Neural progenitor cell (in vitro differentiated cells): ENCODE results near the gene OR2L13. TPM values are rescaled to one million over a fixed set of nuclear protein-coding genes. Genes with fewer than 3 reads are reported as not detected.

Experiments
- DNase-seq: peaks from one replicate; pipeline ENCODE4 v3.0.0-alpha.2; 2016; ENCODE audit warnings: low spot score
- H2AFZ ChIP-seq: fragments of 200-600 bp; sonication (generic); replicated peaks from 2 replicates; pipeline ENCODE4 v1.6.1; 2016; ENCODE audit warnings: antibody characterized with exemption
- H3F3A ChIP-seq: fragments of 200-600 bp; sonication (generic); 2 replicates; pipeline ENCODE4 v1.6.1; 2016; ENCODE audit warnings: antibody characterized with exemption, low read depth
- H3K27ac ChIP-seq: fragments of 200-600 bp; sonication (generic); 2 replicates; pipeline ENCODE4 v1.5.1; 2016; ENCODE audit warnings: mild to moderate bottlenecking
- H3K27me3 ChIP-seq: fragments of 200-600 bp; sonication (generic); 2 replicates; pipeline ENCODE4 v1.6.1; 2016; ENCODE audit warnings: mild to moderate bottlenecking, moderate library complexity
- H3K36me3 ChIP-seq: fragments of 200-600 bp; sonication (generic); 2 replicates; pipeline ENCODE4 v1.5.1; 2016
- H3K4me1 ChIP-seq: fragments of 200-600 bp; sonication (generic); 2 replicates; pipeline ENCODE4 v1.6.1; 2016; ENCODE audit warnings: mixed run types
- H3K4me2 ChIP-seq: fragments of 200-600 bp; sonication (generic); 2 replicates; pipeline ENCODE4 v1.6.1; 2016
- H3K4me3 ChIP-seq: fragments of 200-600 bp; sonication (generic); 2 replicates; pipeline ENCODE4 v1.5.1; 2016
- H3K79me2 ChIP-seq: fragments of 200-600 bp; sonication (generic); 2 replicates; pipeline ENCODE4 v1.6.1; 2016; ENCODE audit warnings: low read depth
- H3K9ac ChIP-seq: fragments of 200-600 bp; sonication (generic); 2 replicates; pipeline ENCODE4 v1.6.1; 2016
- H3K9me3 ChIP-seq: fragments of 200-600 bp; sonication (generic); 2 replicates; pipeline ENCODE4 v1.5.1; 2016; ENCODE audit warnings: low read depth
- H4K20me1 ChIP-seq: fragments of 200-600 bp; sonication (generic); 2 replicates; pipeline ENCODE4 v1.6.1; 2016; ENCODE audit warnings: low read depth
- H3K27ac Mint-ChIP-seq: 3 replicates; pipeline ENCODE4 v1.8.0; 2021; ENCODE audit warnings: mixed read lengths
- H3K27me3 Mint-ChIP-seq: 2 replicates; pipeline ENCODE4 v1.8.0; 2022; ENCODE audit warnings: low read depth, mild to moderate bottlenecking, inconsistent platforms, moderate library complexity, mixed read lengths; ENCODE audit not compliant: insufficient read depth
- H3K36me3 Mint-ChIP-seq: 3 replicates; pipeline ENCODE4 v1.8.0; 2021; ENCODE audit warnings: mixed read lengths
- H3K4me1 Mint-ChIP-seq: 3 replicates; pipeline ENCODE4 v1.8.0; 2021; ENCODE audit warnings: mixed read lengths
- H3K4me3 Mint-ChIP-seq: 3 replicates; pipeline ENCODE4 v1.8.0; 2021; ENCODE audit warnings: mild to moderate bottlenecking, moderate library complexity, mixed read lengths
- H3K9me3 Mint-ChIP-seq: 3 replicates; pipeline ENCODE4 v1.8.0; 2020; ENCODE audit warnings: mixed read lengths
- CTCF ChIP-seq: fragments of 200-600 bp; sonication (generic); IDR thresholded peaks from 2 replicates; pipeline ENCODE4 v1.5.1; 2017; ENCODE audit warnings: antibody characterized with exemption, mild to moderate bottlenecking
- EZH2 ChIP-seq: fragments of 200-600 bp; sonication (generic); IDR thresholded peaks from 2 replicates; pipeline ENCODE4 v1.6.1; 2017; ENCODE audit warnings: antibody characterized with exemption, mild to moderate bottlenecking, moderate library complexity
- EZH2phosphoT487 ChIP-seq: fragments of 200-600 bp; sonication (generic); IDR thresholded peaks from 2 replicates; pipeline ENCODE4 v1.6.1; 2017; ENCODE audit warnings: antibody characterized with exemption
- total RNA-seq: library from RNA; depleted of rRNA; stranded (reverse); fragments of >200 nt; gene quantifications from 2 replicates; pipeline ENCODE4 v1.2.3, GENCODE V29; 2015; ENCODE audit warnings: low replicate concordance

The OR2L13 gene
- total RNA-seq, 1 donor from 2014 or later, result not detected

- Histone ChIP-seq H3K36me3 (no peaks in the 10 kb centered on the region), H3K4me1 (no peaks in the 10 kb centered on the region), H3K4me2 (no peak overlapping the region), H4K20me1 (no peaks in the 10 kb centered on the region), H2AFZ (no peak overlapping the region), H3K4me3 (no peak overlapping the region), H3K9me3 (peaks cover 26% of the 10 kb centered on the region), H3K79me2 (no peaks in the 10 kb centered on the region), H3K27me3 (no peaks in the 10 kb centered on the region), H3F3A (no peaks in the 10 kb centered on the region), H3K27ac (no peak overlapping the region), H3K9ac (no peak overlapping the region)
- H3K27me3 Mint-ChIP-seq, result no peaks in the 10 kb centered on the region
- no peak overlapping the region for H3K27ac Mint-ChIP-seq
- peaks cover 24% of the 10 kb centered on the region for H3K9me3 Mint-ChIP-seq
- no peaks in the 10 kb centered on the region for H3K4me1 Mint-ChIP-seq
- H3K4me3 Mint-ChIP-seq, result no peak overlapping the region
- H3K36me3 Mint-ChIP-seq, result no peaks in the 10 kb centered on the region
- no peak for DNase-seq
- TF ChIP-seq EZH2 (no peak), CTCF (no peak), EZH2phosphoT487 (no peak)
Measured at GRCh38 chr1:248047008-248047407, 48.0 kb upstream of the OR2L13 start.

GRCh38 chr1:248054671-248055070, 40.3 kb upstream of the OR2L13 start:
- TF ChIP-seq EZH2phosphoT487 (no peak), CTCF (no peak), EZH2 (no peak)

GRCh38 chr1:248055261-248055660, 39.7 kb upstream of the OR2L13 start:
- H3K27ac ChIP-seq, result no peak overlapping the region
- no peak overlapping the region for H2AFZ ChIP-seq
- H3K27me3 Mint-ChIP-seq, result no peaks in the 10 kb centered on the region
- H3K4me1 ChIP-seq, result no peaks in the 10 kb centered on the region
- H3K9me3 ChIP-seq, result peaks cover 31% of the 10 kb centered on the region
- no peak overlapping the region for H3K4me3 Mint-ChIP-seq
- TF ChIP-seq EZH2, result no peak
- no peak for TF ChIP-seq CTCF
- TF ChIP-seq EZH2phosphoT487, result no peak
- H3K27ac Mint-ChIP-seq, result no peak overlapping the region
- H3K36me3 ChIP-seq, result no peaks in the 10 kb centered on the region
- no peaks in the 10 kb centered on the region for H3K27me3 ChIP-seq
- no peak overlapping the region for H3K9ac ChIP-seq
- H4K20me1 ChIP-seq, result no peaks in the 10 kb centered on the region
- peaks cover 43% of the 10 kb centered on the region for H3K9me3 Mint-ChIP-seq
- DNase-seq, result no peak
- H3K36me3 Mint-ChIP-seq, result no peaks in the 10 kb centered on the region
- no peaks in the 10 kb centered on the region for H3K79me2 ChIP-seq
- no peak overlapping the region for H3K4me2 ChIP-seq
- no peaks in the 10 kb centered on the region for H3F3A ChIP-seq
- H3K4me3 ChIP-seq, result no peak overlapping the region
- H3K4me1 Mint-ChIP-seq, result no peaks in the 10 kb centered on the region

More at GRCh38 chr1:248054671-248055070, 40.3 kb upstream of the OR2L13 start:
- Histone ChIP-seq H3K4me1 (no peaks in the 10 kb centered on the region), H3K4me3 (no peak overlapping the region), H3K9ac (no peak overlapping the region), H4K20me1 (no peaks in the 10 kb centered on the region), H3F3A (no peaks in the 10 kb centered on the region), H3K36me3 (no peaks in the 10 kb centered on the region), H3K27ac (no peak overlapping the region), H3K9me3 (peaks cover 27% of the 10 kb centered on the region), H3K27me3 (no peaks in the 10 kb centered on the region), H2AFZ (no peak overlapping the region), H3K4me2 (no peak overlapping the region), H3K79me2 (no peaks in the 10 kb centered on the region)
- Mint-ChIP-seq H3K27ac (no peak overlapping the region), H3K4me1 (no peaks in the 10 kb centered on the region), H3K4me3 (no peak overlapping the region), H3K9me3 (peaks cover 43% of the 10 kb centered on the region), H3K27me3 (no peaks in the 10 kb centered on the region), H3K36me3 (no peaks in the 10 kb centered on the region)
- no peak for DNase-seq
